Activated CD4-positive, alpha-beta T cell treated with anti-CD3 and anti-CD28 coated beads, Interleukin-2, amount 50 U/mL, for 24 hours (primary cell): ENCODE data around the gene PCDHB4.
A peak's percentile ranks its signal among the peaks of the same experiment; 100 is the strongest.
"Not testable (repeated sequence)": the region's sequence is repeated elsewhere in the genome, so short reads cannot be mapped to it uniquely, and the experiment has no call there.

Source experiments
- DNase-seq, 2 donors: peaks; one replicate each; pipeline ENCODE4 v3.0.0-alpha.2; 2020; ENCODE audit warnings: low read depth in 1 of 2, low spot score in 1 of 2

The PCDHB4 gene

DNA sequence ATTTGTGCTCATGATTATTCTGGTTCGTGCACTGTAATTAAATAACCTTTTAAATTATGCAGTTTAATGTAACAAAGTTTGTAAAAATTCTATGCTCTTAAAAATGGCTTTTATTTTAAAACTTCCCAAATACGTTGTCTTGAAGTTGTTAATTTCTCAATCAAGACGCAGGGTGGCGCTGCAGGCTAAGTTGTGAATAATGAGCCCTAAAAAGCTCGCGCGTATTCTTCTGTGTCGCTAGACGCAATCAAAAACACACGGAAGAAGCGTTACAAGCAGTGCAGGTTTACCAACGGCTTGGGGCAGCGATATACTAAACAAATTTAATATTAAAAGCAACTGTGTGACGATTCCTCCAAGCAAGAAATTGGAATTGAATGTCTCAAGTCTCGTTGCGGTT lies at the start of gene PCDHB4:
Gene PCDHB4 (plus strand): TSS at position 256 of the 400 bp plus-strand sequence. CDS start 181 bp downstream, outside the sequence.
- DNase-seq = no peak

DNA sequence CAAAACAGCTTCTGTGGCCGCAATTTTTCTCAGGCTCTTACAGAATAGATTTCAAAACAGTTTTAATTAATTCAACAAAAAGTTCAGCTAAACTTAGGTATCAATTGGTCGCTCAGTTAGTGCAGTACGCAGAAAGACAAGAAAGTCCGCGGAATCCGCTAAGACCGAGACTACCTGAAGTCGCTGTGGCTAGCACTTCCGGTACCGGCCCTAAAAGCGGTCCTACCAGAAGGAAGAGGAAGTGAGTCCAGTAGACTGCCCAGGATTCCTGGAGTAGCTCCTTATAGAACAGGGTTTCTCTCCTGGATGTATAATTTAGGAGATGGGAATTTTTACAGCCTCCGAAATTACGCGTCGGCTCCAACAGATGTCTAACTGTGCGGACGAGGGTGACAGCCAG lies 43.8 kb upstream of the PCDHB4 start:
- DNase-seq = no peak

DNA sequence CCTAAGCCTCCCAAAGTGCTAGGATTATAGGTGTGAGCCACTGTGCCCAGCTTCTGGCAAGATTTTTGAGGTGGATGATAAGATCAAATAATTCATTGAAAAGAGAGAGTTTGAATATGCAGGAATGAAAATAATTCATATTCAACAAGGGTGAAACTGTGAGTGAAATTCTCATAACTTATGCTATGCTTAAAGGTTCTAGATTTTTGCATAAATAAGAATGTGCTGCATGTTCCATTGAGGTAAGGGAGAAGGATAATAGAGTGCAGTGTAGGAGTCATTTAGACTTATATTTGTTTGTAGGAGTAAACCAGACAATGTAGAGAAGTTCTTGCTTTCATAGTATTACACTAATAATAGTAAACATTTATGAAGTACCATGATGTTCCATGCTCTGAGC lies 39.4 kb upstream of the PCDHB4 start:
- DNase-seq = no peak

DNA sequence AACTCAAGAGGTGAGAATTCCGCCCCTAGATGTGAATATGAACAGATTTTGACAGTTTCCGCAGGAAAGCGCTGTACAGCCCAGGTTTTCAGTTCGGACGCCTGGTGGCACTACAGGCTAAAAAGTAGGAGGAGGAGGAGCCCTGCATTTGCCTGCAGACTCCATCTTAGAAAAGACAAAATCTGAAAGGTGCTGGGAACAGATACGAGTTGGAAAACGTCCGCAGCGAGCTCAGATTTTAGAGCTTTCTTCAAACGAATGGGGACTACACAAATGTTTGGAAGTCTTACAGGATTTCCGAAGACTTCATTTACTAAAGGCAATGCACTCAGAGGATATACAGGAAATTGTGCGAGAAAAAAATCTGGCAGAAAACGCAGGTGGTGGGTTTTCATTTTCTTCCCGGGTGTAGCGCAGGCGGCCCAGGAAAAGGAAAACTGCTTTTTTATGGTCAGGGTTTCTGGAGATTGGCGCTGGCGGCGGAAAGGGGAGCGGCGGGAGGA lies 37.1 kb upstream of the PCDHB4 start:
- peak in 1 of 2 donors; percentile 10 for DNase-seq

DNA sequence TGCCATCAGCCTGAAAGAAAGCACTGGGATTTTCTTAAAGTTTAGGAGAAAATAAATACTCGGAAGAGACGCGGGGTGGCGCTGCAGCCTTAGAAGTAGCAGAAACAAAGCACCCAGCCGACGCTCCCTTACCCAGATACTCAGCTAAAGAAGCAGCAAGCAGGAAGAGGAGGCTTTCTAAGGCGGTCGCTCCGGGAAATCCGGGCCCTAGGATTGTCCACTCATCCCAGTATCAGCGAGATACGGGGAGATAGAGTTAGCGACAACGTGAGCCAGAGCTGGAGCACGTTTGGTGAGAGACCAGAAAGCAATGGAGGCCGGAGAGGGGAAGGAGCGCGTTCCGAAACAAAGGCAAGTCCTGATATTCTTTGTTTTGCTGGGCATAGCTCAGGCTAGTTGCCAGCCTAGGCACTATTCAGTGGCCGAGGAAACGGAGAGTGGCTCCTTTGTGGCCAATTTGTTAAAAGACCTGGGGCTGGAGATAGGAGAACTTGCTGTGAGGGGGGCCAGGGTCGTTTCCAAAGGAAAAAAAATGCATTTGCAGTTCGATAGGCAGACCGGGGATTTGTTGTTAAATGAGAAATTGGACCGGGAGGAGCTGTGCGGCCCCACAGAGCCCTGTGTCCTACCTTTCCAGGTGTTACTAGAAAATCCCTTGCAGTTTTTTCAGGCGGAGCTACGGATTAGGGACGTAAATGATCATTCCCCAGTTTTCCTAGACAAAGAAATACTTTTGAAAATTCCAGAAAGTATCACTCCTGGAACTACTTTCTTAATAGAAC lies 26.9 kb upstream of the PCDHB4 start, which contains the start of gene PCDHB2:
Gene PCDHB2 (plus strand): TSS at position 135 of the 782 bp plus-strand sequence. CDS start 176 bp downstream, at position 311.
- DNase-seq = no peak

DNA sequence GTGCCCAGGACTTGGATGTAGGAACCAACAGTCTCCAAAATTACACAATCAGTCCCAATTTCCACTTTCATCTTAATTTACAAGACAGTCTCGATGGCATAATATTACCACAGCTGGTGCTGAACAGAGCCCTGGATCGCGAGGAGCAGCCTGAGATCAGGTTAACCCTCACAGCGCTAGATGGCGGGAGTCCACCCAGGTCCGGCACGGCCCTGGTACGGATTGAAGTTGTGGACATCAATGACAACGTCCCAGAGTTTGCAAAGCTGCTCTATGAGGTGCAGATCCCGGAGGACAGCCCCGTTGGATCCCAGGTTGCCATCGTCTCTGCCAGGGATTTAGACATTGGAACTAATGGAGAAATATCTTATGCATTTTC lies 26.4 kb upstream of the PCDHB4 start:
- DNase-seq = no peak

DNA sequence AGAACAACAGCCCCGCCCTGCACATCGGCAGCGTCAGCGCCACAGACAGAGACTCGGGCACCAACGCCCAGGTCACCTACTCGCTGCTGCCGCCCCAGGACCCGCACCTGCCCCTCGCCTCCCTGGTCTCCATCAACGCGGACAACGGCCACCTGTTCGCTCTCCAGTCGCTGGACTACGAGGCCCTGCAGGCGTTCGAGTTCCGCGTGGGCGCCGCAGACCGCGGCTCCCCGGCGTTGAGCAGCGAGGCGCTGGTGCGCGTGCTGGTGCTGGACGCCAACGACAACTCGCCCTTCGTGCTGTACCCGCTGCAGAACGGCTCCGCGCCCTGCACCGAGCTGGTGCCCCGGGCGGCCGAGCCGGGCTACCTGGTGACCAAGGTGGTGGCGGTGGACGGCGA lies 25.4 kb upstream of the PCDHB4 start:
- DNase-seq = not testable (repeated sequence)

DNA sequence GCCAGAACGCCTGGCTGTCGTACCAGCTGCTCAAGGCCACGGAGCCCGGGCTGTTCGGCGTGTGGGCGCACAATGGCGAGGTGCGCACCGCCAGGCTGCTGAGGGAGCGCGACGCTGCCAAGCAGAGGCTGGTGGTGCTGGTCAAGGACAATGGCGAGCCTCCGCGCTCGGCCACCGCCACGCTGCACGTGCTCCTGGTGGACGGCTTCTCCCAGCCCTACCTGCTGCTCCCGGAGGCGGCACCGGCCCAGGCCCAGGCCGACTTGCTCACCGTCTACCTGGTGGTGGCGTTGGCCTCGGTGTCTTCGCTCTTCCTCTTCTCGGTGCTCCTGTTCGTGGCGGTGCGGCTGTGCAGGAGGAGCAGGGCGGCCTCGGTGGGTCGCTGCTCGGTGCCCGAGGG lies 25.0 kb upstream of the PCDHB4 start:
- not testable (repeated sequence) for DNase-seq

DNA sequence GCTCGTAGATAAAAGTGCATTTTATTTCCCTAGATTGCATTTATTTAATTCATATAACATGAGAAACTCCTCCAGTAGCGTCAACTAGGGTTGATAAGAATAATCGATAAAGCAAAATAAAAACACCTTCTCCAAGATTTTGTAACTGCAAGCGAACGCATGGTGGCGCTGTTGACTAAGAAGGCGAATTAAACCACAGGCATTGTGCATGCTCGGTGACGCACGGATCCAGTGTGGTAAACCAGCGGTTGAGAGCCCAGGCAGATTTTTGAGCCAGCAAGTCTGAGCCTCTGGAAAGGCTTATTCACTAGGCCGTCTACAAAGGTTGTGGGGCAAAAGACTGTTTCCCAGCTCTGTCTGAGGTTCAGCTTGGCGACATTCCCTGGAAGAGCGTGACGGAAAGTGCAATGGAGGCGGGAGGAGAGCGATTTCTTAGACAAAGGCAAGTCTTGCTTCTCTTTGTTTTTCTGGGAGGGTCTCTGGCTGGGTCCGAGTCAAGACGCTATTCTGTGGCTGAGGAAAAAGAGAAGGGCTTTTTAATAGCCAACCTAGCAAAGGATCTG lies 21.3 kb upstream of the PCDHB4 start, which contains the start of gene PCDHB3:
Gene PCDHB3 (plus strand): TSS at position 231 of the 563 bp plus-strand sequence. CDS start 177 bp downstream, at position 408.
- DNase-seq = no peak

DNA sequence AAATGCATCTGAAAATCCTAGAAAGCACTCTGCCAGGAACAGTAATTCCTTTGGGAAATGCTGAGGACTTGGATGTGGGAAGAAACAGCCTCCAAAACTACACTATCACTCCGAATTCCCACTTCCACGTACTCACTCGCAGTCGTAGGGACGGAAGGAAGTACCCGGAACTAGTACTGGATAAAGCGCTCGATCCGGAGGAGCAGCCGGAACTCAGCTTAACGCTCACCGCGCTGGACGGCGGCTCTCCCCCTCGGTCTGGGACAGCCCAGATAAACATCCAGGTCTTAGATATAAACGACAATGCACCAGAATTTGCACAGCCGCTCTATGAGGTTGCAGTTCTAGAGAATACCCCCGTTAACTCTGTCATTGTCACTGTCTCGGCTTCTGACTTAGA lies 20.6 kb upstream of the PCDHB4 start:
- DNase-seq = no peak

DNA sequence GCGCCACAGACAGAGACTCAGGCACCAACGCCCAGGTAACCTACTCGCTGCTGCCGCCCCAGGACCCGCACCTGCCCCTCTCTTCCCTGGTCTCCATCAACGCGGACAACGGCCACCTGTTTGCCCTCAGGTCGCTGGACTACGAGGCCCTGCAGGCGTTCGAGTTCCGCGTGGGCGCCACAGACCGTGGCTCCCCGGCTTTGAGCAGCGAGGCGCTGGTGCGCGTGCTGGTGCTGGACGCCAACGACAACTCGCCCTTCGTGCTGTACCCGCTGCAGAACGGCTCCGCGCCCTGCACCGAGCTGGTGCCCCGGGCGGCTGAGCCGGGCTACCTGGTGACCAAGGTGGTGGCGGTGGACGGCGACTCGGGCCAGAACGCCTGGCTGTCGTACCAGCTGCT lies 19.5 kb upstream of the PCDHB4 start:
- not testable (repeated sequence) for DNase-seq

DNA sequence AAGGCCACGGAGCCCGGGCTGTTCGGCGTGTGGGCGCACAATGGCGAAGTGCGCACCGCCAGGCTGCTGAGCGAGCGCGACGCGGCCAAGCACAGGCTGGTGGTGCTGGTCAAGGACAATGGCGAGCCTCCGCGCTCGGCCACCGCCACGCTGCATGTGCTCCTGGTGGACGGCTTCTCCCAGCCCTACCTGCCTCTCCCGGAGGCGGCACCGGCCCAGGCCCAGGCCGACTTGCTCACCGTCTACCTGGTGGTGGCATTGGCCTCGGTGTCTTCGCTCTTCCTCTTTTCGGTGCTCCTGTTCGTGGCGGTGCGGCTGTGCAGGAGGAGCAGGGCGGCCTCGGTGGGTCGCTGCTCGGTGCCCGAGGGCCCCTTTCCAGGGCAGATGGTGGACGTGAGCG lies 19.1 kb upstream of the PCDHB4 start:
- DNase-seq = not testable (repeated sequence)

DNA sequence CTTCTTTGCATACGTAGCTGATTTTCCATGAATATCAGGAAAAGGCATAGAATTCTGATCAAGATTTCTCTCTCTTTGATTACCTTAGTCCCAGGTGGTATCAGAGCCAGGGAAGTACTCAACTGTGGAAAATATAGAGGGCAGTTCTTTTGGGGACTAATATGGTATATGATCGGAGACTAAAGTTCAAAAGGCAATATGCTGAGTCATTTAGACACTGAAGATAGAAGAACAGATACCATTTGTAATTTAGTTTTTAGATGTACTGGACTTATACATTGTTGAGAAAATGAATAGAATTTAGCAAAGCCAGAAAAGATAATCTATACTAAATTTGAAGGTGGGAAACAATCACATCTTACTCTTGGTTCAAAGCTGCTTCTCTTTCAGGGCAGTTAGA lies 16.3 kb upstream of the PCDHB4 start:
- DNase-seq = no peak

DNA sequence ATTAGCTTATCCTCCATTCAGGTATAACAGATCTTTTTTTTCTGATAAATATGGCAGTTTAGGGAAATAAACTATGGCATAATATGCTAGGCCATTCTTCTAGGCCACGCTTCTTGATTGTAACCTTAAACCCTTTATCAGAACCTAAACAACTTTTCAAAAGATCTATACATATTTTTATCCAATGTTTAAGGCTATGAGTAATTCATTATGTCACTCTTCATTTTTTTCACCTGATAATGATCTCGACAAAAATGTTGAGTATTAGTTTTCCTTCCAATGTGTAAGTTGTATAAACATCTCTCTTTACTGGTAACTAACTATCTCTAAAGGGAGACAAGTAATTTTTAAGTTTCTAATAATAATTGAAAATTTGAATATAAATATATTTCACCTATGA lies 2.4 kb upstream of the PCDHB4 start:
- no peak for DNase-seq

DNA sequence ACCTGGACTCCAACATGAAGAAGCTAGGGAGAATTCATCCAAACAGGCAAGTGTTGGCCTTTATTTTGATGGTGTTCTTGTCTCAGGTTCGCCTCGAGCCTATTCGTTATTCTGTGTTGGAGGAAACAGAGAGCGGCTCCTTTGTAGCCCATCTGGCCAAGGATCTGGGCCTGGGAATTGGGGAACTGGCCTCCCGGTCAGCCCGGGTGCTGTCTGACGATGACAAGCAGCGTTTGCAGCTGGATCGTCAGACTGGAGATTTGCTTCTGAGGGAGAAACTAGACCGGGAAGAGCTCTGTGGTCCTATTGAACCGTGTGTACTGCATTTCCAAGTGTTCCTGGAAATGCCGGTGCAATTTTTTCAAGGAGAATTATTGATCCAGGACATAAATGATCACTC lies 367 bp downstream of the PCDHB4 start:
- DNase-seq = no peak

DNA sequence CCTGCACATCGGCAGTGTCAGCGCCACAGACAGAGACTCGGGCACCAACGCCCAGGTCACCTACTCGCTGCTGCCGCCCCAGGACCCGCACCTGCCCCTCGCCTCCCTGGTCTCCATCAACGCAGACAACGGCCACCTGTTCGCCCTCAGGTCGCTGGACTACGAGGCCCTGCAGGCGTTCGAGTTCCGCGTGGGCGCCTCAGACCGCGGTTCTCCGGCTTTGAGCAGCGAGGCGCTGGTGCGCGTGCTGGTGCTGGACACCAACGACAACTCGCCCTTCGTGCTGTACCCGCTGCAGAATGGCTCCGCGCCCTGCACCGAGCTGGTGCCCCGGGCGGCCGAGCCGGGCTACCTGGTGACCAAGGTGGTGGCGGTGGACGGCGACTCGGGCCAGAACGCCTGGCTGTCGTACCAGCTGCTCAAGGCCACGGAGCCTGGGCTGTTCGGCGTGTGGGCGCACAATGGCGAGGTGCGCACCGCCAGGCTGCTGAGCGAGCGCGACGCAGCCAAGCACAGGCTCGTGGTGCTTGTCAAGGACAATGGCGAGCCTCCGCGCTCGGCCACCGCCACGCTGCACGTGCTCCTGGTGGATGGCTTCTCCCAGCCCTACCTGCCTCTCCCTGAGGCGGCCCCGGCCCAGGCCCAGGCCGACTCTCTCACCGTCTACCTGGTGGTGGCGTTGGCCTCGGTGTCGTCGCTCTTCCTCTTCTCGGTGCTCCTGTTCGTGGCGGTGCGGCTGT lies 1.9 kb downstream of the PCDHB4 start:
- DNase-seq = not testable (repeated sequence)

DNA sequence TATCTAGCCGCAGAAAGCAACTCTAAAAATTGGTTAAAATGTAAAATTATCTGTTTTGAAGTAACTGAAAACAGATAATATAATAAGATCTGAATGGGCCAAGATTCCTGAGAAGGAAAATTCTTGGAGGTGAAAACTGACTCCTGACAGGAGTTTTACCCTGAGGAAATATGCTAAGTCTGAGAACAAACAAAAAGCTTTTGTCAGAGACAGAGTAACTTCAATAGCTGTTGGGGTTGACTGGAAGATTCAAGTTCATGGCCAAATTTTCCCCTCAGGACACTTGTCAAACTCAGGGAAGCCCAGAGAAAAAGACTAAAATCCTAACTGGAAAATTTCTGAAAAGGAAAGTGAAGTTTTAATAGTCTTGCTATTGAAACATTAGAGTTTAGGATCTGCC lies 5.7 kb downstream of the PCDHB4 start:
- no peak for DNase-seq

DNA sequence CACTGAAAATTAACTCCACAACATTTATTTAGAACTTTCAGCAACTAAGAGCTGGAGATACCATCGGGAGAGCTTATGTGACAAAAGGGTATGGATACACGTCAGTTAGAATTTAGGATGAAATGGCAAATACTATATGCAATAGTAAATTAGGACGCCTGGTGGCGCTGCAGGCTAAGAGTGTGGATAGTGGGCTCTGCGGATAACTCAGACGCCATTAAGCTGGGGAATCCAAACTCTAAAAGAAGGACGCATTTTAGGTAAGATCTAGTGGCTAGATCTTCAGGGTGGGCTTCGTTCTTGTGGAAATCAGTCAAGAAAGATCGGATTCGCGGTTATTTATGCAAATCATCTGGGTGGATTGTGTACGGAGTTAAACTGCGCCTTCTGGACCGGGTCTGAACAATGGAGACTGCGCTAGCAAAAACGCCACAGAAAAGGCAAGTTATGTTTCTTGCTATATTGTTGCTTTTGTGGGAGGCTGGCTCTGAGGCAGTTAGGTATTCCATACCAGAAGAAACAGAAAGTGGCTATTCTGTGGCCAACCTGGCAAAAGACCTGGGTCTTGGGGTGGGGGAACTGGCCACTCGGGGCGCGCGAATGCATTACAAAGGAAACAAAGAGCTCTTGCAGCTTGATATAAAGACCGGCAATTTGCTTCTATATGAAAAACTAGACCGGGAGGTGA lies 13.6 kb downstream of the PCDHB4 start, which contains the start of gene PCDHB5:
Gene PCDHB5 (plus strand): TSS at position 177 of the 688 bp plus-strand sequence. CDS start 229 bp downstream, at position 406.
- no peak for DNase-seq

DNA sequence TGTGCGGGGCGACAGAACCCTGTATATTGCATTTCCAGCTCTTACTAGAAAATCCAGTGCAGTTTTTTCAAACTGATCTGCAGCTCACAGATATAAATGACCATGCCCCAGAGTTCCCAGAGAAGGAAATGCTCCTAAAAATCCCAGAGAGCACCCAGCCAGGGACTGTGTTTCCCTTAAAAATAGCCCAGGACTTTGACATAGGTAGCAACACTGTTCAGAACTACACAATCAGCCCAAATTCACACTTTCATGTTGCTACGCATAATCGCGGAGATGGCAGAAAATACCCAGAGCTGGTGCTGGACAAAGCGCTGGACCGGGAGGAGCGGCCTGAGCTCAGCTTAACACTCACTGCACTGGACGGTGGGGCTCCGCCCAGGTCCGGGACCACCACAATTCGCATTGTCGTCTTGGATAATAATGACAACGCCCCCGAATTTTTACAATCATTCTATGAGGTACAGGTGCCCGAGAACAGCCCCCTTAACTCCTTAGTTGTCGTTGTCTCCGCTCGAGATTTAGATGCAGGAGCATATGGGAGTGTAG lies 14.2 kb downstream of the PCDHB4 start:
- no peak for DNase-seq

DNA sequence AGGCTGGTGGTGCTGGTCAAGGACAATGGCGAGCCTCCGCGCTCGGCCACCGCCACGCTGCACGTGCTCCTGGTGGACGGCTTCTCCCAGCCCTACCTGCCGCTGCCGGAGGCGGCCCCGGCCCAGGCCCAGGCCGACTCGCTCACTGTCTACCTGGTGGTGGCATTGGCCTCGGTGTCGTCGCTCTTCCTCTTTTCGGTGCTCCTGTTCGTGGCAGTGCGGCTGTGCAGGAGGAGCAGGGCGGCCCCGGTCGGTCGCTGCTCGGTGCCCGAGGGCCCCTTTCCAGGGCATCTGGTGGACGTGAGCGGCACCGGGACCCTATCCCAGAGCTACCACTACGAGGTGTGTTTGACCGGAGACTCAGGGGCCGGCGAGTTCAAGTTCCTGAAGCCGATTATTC lies 15.7 kb downstream of the PCDHB4 start:
- not testable (repeated sequence) for DNase-seq

DNA sequence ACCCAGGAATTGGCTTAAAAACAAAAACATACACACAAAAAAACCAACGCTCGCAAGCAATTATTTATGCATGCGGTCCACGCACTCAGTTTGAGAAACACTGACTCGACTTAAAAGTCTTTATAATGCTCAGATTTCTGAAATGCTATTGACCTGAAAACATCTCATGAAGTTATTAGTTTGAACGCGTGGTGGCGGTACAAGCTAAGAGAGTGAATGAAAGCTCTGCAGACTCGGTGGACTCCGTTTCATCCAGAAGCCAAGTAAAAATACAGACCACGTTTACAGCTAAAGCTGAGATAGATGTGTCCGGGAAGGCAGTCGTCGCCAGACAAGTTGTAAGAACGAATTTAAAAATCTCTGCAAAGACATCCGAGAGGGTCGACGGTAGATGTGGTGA lies 28.2 kb downstream of the PCDHB4 start, which contains the start of gene PCDHB6:
Gene PCDHB6 (plus strand): TSS at position 246 of the 400 bp plus-strand sequence. CDS start 201 bp downstream, outside the sequence.
- no peak for DNase-seq
